Inflammatory macrophage (primary cell): Measurements from ENCODE around the gene WDR19.

Experiments used
- DNase-seq, 2 donors: peaks; one replicate each; pipeline ENCODE4 v3.0.0-alpha.2; 2020 to 2022

The WDR19 gene

GRCh38 chr4:39304651-39305050 is 122.3 kb downstream of the WDR19 start:
- no peak for DNase-seq

- DNase-seq: peak in 1 of 2 donors; percentile 14
These were observed 123.8 kb downstream of the WDR19 start for GRCh38 chr4:39305912-39306677.

GRCh38 chr4:39308611-39309010 is 126.3 kb downstream of the WDR19 start:
- no peak for DNase-seq

GRCh38 chr4:39312816-39313215 is 130.5 kb downstream of the WDR19 start:
- no peak for DNase-seq

- DNase-seq: no peak
These were observed 137.3 kb downstream of the WDR19 start for GRCh38 chr4:39319676-39320075.

GRCh38 chr4:39320381-39321115 is 138.2 kb downstream of the WDR19 start:
- no peak for DNase-seq

- DNase-seq: no peak
These were observed 141.5 kb downstream of the WDR19 start for GRCh38 chr4:39323821-39324220.

GRCh38 chr4:39324446-39324845 is 142.1 kb downstream of the WDR19 start:
- DNase-seq: no peak

GRCh38 chr4:39324897-39325613 is 142.7 kb downstream of the WDR19 start:
- no peak for DNase-seq

GRCh38 chr4:39326468-39326977 is 144.2 kb downstream of the WDR19 start:
- DNase-seq: no peak

- no peak for DNase-seq
These were observed 148.0 kb downstream of the WDR19 start for GRCh38 chr4:39330353-39330752.

- DNase-seq: no peak
These were observed 148.9 kb downstream of the WDR19 start for GRCh38 chr4:39331191-39331590.
